GM12872 (cell line): ENCODE measurements around the gene CPS1.

Experiments
- TF ChIP-seq, protein P1 (sequence below): IDR thresholded peaks from 3 replicates; pipeline ENCODE4 v1.5.1; 2011; ENCODE audit warnings: low read depth, mild to moderate bottlenecking, low read length, moderate library complexity; ENCODE audit not compliant: insufficient read depth

The CPS1 gene

DNA sequence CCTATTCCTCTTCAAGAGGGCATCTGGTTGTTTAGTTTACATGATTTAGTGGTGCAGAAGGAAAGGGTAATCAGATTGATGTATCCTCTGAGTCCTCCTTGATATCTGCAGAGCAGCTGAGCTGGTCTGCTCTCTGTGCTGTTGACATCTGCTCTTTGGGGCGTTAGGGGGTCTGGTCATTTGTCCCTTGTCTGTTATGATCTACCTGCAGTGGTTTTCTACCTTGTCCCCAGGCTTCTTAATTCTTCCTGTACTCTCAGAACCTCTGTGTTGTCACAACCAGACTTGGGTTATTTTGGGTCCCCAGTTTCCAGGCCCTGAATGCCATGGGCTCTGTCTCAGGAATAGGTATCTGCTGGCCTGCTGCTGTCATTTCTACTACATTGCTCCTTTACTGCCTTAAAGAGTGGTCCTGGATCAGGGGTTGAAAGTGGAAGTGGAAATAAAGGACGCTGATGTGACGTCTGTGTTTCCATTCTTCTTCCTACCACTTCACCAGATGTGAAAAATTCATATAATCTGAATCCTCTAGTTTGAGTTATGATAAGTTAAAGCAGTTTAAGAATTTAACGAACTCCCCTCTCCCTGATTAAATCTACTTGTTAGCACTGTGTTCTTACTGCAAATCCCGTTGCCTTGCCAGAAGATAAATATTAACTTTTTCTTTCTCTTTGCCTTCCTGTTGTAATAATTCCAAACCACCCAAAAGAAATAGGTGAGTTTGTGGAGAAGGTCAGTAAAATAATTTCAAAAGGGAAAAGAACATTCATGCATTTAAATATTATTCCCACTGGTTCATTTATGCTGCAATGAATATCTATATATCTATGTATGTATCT is 16.6 kb upstream of the CPS1 start:
- TF ChIP-seq, protein P1, sequence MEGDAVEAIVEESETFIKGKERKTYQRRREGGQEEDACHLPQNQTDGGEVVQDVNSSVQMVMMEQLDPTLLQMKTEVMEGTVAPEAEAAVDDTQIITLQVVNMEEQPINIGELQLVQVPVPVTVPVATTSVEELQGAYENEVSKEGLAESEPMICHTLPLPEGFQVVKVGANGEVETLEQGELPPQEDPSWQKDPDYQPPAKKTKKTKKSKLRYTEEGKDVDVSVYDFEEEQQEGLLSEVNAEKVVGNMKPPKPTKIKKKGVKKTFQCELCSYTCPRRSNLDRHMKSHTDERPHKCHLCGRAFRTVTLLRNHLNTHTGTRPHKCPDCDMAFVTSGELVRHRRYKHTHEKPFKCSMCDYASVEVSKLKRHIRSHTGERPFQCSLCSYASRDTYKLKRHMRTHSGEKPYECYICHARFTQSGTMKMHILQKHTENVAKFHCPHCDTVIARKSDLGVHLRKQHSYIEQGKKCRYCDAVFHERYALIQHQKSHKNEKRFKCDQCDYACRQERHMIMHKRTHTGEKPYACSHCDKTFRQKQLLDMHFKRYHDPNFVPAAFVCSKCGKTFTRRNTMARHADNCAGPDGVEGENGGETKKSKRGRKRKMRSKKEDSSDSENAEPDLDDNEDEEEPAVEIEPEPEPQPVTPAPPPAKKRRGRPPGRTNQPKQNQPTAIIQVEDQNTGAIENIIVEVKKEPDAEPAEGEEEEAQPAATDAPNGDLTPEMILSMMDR = no peak

DNA sequence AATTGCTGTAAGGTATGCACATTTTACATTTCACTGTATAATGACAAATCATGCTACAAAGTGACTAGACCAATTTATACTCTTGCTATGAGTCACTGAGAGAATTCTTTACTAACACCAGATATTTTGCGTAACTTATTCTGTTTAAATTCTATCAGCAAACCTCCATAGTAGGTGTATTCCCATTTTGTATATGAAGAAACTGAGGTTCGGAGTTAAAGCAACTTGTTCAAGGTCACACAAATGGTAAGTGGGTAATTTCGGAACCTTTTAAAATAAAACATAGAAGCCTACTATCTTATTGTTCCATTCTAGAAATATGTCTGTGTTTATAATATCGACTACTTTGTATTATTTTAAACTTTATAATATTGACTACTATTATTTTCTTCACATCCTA is 15.9 kb upstream of the CPS1 start:
- TF ChIP-seq, protein P1 = no peak

DNA sequence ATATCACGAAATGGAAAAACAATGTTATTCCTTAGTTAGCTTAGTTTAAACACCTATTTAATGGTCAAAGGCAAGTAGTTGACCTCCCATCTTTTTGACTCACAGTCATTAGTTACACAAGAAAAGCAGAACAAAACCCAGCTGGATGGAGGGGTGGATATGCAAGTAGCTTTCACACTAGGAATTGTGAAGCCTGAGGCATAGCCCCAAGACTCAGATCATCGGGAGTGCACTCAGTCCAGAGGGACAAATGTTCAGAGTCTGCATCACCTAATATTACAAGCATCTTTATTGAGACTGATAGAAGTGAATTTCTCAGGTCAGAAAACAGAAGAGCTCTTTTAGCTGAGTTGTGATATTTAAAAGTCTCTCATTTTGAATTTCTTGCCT is 15.5 kb upstream of the CPS1 start:
- TF ChIP-seq, protein P1 = no peak

GRCh38 chr2:210541290-210541902 is 15.0 kb upstream of the CPS1 start:
- TF ChIP-seq, protein P1 = no peak

- TF ChIP-seq, protein P1 = no peak
These were observed 12.3 kb upstream of the CPS1 start for GRCh38 chr2:210544007-210544590.

DNA sequence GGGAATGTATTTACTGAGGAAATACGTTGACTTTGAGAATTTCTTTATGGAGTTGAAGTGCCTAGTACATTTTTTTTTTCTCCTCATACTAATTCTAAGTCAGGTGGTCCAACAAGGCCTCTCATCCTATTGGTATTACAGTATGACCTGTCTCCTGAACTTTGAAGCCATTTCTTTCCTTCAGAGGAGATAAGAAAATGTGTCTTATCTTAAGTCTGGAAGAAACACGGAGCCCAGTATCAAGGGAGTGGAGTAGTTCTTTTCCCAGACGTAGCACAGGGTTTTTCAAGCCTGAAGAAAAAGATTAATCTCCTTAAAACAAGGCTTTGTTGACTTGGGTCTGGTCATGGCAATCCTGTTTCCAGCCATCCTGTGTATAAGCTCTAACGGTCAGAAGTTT is 11.6 kb upstream of the CPS1 start:
- TF ChIP-seq, protein P1 = no peak

DNA sequence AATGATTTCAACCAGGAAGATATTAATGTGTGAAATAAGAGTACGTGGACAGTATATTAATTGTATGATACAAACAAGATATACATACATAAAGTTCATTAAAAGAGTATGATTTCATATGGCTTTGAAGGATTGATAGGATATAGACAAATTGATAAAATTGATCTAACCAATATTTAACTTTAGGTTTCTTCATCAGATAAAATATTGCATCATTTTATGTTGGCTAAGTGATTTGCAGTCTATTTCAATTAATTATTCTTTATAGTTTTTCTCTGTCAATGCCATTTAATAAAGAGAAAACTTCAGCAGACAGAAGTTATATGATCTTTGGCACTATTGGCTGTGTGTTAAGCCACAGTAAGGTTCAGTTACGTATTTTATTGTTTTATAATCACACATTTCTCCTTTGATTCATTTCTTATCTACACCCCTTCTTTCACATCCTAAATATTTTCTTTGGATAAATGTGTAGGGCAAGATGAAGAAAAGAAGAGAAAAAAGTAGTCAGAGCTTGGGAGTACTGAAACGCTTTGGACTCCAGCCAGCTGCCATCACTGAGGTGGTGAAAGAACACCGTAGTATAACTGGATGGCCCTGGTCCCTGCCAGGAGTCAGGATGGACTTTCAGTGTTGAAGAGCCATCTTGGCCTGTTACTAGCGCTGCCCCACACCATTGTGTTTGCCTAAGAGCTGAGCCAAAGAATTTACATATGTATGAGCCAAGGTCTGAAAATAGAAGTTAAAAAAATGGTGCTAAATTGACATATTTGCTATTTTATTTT is 9.8 kb upstream of the CPS1 start:
- TF ChIP-seq, protein P1 = no peak
